ENCODE measurements around the gene ITGA2.
"Not testable (repeated sequence)": the region's sequence is repeated elsewhere in the genome, so short reads cannot be mapped to it uniquely, and the experiment has no call there.

The ITGA2 gene

DNA sequence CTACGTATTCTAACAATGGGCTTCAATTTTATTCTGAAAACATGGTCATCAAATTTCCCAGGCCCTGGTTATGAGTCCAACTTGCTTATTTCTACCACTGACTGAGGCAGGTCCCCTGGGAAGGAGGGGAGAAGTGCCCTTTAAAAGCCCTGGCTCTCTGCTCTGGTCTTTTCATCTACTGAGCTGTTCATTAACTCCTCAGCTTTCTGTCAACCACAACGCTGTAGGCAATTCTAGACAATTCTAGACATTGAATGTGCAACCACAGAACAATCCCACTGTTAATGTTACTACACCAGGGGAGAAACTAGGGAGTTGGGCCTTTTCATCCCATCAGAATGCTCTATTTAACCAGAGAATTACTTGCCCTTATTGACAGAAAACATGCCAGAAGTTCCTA lies 110.4 kb downstream of the ITGA2 start:
- no peak for DNase-seq (ENCODE audit: low spot score)

DNA sequence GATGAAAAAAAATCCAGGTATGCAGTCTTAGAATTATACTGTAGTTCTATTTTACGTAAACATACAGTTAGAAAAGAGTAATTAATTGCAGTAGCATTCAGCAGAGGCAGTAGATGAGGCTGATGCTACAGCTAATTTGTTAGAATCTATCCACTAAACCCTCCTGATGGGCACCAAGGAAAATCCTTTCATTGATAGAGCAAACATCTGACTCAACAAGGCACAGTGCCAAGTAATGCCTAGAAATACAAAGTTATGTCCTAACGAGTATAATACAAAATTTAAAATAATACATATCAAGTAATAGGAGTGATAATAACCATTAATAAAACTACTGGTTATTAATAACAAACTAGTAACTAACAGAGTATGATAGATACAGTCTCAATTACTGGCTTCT lies 111.5 kb downstream of the ITGA2 start:
- no peak for DNase-seq (ENCODE audit: low spot score)

DNA sequence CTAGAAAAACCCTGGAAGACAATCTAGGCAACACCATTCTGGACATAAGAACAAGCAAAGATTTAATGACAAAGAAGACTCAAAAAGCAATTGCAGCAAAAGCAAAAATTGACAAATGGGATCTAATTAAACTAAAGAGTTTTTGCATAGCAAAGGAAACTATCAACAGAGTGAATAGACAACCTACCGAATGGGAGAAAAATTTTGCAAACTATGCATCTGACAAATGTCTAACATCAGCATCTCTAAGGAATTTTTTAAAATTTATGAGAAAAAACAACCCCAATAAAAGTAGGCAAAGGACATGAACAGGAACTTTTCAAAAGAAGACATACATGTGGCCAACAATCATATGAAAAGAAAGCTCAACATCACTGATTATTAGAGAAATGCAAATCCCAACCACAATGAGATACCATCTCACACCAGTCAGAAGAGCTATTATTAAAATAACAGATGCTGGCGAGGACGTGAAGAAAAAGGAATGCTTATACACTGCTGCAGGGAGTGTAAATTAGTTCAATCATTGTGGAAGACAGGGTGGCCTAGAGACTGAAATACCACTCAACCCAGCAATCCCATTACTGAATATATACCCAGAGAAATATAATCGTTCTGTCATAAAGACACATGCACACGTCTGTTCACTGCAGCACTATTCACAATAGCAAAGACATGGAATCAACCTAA lies 116.6 kb downstream of the ITGA2 start:
- no peak for DNase-seq (ENCODE audit: low spot score)

DNA sequence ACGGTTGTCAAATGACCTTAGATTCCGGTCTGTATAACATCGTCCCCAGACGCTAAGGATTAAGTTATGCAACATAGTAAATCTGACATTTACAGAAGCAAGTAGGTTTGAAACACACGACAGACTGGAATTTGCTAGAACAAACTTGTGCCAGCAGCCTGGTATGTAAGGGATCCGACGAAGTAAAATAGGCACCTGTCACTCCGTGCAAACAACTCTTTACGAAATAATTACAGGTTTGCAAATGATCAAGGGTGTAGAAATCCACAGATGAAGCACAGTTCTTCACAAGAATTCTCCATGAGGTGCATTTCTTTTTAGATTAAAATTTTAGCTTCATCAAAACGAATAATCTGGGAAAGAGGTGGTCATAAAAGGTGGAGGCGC lies 119.9 kb downstream of the ITGA2 start:
- no peak for DNase-seq (ENCODE audit: low spot score)

DNA sequence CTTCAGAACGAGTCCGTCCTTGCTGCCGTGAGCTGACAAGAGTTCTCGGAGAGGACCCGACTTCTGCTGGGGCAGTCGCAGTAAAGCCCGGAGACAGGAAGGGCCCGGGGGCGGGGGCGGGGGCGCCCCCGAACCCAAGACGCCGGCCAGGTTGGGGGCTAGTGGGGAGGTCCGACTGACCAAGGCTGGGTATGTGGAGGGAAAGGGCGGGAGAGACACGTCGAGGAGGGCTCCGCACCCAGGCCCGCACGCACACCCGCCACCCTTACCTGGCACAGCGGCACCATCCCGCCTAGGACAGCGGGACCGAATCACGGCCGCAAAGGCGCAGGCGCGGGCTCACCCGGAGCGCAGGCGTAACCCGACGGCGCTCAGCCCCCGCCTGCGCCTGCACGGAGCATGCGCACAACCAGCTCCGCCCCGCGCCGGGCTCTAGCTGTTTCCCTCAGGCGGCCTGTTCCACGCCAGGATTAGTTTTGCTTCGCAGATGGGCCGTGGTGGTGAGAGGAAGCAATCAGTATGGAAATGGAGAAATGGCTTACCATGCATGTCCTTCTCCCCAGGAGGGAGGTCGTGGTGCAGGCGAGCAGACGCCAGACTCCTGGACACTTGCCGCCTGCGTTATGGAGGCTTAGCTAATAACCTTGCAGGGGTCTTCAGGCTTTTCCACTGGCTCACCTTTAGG lies 120.4 kb downstream of the ITGA2 start, which contains the start of gene MOCS2:
TSS of gene MOCS2 (minus strand) at position 315 of the 685 bp plus-strand sequence. CDS start 2,583 bp downstream, outside the sequence.
- DNase-seq (ENCODE audit: low spot score), result peak; percentile 100

DNA sequence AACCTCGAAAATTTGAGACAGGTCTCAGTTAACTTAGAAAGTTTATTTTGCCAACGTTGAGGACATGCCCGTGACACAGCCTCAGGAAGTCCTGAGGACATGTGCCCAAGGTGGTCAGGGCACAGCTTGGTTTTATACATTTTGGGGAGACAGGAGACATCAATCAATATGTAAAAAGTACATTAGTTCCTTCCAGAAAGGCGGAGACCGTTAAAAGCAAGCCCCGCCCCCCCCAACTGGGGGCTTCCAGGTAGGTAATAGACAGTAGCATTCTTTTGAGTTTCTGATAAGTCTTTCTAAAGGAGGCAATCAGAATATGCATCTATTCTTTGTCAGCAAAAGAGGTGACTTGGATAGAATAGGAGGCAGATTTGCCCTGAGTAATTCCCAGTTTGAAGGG lies 121.0 kb downstream of the ITGA2 start:
- no peak for DNase-seq (ENCODE audit: low spot score)

DNA sequence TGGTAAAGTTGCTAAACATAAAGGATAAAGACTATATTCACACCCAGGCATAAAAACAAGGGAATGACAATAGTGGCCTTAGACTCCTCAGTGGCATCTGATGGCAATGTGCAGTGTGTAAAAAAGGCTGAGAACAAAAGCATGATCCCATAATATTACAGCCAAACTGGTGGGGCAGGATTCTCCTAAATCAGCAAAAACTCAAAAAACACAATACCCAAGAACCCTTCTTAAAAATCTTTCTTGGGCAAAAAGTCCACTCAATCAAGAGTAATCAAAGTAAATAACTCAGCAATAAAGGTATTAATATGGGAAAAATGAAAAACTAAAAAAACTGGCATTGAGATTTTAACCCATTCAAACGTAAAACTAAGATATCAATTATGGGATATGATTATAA lies 122.0 kb downstream of the ITGA2 start:
- no peak for DNase-seq (ENCODE audit: low spot score)

DNA sequence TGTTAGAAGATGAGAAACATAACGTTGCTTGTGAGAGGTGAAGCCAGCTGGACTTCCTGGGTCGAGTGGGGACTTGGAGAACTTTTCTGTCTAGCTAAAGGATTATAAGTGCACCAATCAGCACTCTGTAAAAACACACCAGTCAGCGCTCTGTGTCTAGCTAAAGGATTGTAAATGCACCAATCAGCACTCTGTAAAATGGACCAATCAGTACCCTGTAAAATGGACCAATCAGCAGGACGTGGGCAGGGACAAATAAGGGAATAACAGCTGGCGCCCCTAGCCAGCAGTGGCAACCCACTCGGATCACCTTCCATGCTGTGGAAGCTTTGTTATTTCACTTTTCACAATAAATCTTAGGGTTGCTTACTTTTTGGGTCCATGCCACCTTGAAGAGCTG lies 123.2 kb downstream of the ITGA2 start:
- not testable (repeated sequence) for DNase-seq (ENCODE audit: low spot score)

DNA sequence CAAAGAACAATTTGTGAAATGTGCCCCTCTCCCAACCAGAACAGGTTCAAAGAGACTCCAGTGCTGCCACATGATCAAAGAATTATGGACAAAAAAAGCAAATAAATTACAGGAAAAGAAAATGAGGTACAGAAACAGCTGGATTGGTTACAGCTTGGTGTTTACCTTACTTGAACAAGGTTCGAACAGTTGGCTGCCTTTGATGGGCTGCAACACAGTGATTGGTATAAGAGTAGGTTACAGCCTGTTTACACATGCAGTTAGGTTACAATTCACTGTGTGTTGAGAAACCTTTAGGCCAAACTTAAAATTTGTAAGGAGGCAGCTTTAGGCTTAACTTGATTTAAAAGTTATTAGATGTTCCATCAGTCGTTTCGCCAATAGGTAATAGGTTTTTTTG lies 123.8 kb downstream of the ITGA2 start:
- no peak for DNase-seq (ENCODE audit: low spot score)

DNA sequence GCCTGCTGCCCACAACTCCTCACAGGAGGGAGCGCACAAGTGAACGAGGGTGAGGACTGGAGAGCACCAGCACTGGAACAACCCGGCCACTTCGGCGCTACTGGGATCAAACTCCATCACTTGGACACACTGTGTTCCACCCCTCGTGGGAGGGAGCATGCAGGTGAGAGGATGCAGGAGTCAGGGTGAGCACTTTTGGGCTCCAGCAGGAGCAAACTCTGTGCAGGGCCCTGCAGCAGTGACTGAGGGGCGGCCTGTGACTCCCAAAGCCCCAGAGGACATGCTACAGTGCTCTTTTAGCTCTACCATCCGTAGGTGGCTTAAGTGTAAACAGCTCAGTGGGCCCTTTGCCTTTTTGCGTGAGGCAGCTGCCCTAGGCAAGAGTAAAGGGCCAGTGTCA lies 124.8 kb downstream of the ITGA2 start:
- DNase-seq (ENCODE audit: low spot score), result no peak

DNA sequence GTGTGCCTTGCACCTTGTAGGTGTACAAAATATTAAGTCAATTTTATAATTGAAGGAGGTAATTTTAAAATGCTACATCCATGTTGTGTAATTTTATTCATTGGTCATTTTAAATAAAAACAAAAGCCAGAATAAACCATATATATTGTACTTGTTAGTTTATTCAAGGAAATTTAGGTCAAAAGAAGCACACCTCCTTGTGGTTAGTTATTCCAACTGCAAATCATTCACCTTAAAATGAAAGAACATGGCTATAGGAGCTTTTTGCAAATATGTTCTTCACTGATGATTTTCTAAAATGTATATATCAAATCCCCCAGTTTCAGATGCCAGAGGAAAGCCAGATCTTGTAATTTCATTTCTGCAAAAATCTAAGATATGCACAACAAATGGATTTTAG lies 125.8 kb downstream of the ITGA2 start:
- DNase-seq (ENCODE audit: low spot score), result no peak

DNA sequence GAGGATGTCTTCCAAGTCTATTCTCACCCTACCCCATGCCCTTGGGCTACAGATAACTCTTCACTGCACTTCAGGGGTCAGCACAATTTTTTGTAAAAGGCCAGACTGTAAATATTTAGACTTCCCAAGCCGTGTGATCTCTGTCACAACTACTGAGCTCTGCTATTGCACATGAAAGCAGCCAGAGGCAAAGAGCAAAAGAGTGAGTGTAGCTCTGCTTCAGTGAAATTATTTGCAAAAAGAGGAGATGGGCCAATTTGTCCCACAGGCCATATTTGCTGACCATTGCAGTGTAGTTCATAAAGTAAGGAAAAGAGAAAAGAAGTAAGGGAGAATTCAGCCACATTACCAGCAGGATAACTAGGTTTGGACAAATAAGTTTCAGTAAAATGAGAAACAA lies 127.4 kb downstream of the ITGA2 start:
- no peak for DNase-seq (ENCODE audit: low spot score)

DNA sequence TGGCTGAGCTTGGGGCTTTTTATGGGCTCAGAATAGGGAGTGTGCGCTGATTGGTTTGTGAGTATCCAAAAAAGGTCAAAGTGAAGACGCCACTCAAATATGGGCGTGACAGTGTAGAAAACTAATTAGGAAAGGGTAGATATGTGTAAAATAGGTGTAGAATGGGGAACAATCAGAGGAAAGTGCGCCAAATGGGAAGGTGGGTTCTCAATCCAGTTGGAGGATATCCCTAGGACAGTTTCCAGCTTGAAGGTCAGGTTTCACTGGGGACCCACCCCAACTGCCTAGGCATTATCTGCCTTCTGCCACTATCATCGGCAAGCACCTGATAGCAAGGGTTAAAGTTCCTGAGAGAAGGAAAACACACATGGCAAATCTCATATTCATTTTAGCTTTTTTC lies 129.7 kb downstream of the ITGA2 start:
- no peak for DNase-seq (ENCODE audit: low spot score)

DNA sequence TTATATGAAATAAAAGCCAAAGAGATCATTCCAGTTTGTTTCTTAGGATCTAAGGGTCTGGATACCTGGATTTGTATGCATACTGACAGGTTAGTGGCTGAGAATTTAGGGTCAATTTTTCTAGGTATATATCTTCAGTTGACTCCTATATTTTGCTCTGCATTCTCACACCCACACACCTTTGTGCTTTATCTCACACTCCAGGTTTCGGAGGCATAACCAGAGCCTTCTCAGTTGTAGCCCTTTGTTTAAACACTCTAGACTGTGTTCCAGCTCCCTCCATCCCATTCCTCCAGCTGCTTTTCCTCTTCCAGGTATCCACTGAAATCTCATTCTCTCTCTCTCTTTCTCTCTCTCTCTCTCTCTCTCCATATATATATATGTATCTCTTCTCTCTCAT lies 131.0 kb downstream of the ITGA2 start:
- no peak for DNase-seq (ENCODE audit: low spot score)

DNA sequence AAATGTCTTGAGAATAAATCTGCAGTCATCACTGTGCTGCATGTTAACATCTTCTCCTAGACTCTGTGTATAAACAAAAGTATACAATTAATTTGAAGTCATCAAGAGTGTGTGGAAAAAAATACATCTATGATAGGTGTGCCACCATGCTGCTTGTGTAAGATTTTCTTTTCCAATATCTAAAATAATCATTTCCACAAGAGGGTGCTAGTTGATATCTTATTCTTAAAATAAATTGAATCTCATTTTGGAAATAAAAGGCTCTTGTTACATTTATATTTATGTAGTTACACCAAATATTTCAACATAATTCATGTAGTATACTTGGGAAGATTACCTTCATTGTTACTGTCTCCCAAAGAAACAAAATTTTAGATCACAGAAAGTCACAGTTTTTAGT lies 134.6 kb downstream of the ITGA2 start:
- peak; percentile 19 for DNase-seq (ENCODE audit: low spot score)

DNA sequence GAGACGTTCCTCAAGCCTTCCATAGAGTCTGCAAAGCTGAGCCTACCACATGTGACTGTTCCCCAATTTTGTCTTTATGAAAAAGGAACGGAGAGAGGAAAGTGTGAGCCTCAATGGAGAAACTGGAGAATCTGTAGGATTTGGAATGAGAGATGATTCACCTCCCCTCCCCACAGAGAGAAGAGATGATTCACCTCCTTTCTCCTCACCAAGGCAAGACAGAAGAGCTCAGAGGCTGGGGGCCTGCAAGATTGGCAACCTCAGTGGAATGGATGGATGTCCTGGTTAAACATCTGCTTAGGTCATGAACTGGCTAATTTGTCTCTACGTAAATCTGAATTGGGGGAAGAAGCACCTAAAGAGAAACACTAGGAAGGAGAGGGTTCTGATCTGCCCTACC lies 137.4 kb downstream of the ITGA2 start:
- peak; percentile 63 for DNase-seq (ENCODE audit: low spot score)

DNA sequence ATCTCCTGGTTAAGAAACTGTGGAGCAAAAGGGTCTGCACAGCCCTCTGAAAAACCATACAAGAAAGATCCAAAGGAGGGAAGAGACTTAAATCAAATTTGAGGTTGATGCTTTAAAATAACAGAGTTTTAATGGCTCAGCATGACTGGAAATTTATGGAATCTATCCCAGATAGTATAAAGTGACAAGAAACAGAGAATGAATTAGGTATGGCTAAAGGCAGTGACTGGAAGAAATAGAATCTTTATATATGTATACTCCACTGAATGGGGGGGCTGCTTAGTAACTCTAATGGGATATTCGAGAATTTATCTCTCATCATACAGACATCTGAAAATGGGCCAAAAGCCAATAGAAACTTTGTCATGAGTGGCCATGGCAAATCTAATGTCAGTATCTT lies 138.0 kb downstream of the ITGA2 start:
- no peak for DNase-seq (ENCODE audit: low spot score)

DNA sequence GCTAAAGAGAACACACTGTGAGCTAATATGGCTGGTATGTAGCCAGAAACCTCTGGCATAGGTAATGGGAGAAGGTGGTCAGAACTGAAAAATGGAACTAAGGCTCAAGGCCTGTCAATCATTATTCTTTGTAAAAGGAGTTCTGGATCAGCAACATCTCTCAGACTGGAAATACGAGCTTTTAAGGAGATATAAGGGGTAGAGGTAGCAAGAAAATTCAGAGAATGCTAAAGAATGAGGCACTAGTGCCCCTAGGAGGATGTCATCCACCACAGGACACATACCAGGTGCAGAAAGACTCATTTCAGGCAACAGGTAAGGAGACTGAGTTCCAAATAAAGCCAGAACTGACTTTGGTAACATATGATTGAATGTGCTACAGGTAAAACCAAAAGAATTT lies 139.3 kb downstream of the ITGA2 start:
- DNase-seq (ENCODE audit: low spot score), result no peak

DNA sequence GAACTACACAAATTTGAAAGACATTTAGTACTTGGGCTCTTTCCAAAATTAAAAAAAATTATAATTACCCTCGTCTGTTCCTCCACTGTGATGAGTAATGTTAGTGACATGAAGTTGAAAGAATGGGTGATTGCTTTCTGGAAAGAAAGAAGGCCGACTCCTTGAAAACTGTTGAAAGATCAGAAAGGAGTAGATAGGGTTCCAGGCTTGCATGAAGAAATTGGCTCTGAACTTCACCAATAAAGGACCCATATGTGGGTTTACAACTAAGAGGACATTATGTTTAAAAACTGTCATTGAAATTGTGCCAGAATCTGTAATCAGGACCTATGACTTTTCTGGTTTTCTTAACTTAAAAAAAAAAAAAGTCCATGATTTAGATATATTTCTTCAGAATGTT lies 141.1 kb downstream of the ITGA2 start:
- DNase-seq (ENCODE audit: low spot score), result peak; percentile 61

DNA sequence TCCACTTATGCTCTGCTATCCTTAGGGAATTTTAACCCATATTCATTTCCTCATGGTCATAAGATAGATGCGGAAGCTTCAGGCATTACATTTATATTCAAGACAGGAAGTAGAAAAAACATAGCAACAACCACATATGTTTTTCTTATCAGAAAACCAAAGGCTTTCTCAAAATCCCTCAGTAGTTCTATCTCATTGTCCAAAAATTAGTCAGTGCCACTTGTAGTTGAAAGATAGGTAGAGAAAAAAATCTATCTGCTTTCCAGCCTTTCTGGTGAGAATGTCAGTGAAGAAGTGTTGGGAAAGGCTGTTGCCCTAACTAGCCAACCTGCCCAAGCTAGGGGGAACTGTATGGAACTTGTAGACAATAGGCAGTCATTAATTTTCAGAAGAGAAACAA lies 143.9 kb downstream of the ITGA2 start:
- DNase-seq (ENCODE audit: low spot score), result no peak
